ENCODE results near the gene IL18RAP.

The IL18RAP gene

GRCh38 chr2:102424754-102425153, 1.8 kb downstream of the IL18RAP start:
- no peak for DNase-seq

DNA sequence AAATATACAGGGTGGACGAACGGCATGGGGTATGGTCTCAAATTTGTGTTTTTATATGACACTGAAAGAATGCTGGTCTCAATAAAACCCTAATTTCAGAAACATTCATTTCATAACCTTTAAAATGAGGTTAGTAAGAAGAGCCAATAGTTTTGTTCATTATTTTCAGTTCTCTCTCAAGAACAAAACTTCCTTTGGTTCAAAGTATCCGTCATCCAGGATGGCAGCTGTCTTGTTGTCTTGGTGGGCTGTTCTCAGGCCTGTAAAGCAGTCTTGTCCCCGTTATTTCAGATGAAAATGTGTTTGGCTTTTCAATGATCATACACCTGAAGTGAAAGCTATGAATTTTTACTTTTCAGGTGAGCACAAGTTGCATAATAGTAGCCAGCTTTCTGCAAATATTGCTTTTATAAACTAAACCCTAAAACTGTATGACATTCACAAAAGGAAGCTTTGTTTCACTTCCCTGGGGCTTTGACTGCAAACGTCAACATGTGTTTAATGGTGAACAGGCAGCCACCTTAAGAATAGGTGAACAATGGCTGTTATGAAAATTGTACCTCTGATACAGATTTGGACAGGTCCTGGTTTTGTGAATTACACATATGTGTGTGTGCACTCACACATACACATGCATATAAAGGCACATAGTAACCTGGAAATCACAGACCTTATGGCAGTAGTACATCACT, 2.6 kb downstream of the IL18RAP start:
- no peak for DNase-seq

DNA sequence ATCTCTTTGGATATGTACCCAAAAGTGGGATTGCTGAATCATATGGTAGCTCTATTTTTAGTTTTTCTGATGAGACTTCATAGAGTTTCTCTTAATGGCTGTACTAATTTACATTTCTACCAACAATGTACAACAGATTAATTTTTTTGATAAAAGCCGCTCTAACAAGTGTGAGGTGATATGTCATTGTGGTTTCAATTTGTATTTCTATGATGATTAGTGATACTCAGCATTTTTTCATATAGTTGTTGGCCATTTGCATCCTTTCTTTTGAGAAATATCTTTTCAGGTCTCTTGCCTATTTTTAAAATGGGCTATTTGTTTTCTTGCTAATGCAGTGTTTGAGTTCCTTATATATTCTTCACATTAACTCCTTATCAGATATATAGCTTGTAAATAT, 4.3 kb downstream of the IL18RAP start:
- DNase-seq, result no peak

DNA sequence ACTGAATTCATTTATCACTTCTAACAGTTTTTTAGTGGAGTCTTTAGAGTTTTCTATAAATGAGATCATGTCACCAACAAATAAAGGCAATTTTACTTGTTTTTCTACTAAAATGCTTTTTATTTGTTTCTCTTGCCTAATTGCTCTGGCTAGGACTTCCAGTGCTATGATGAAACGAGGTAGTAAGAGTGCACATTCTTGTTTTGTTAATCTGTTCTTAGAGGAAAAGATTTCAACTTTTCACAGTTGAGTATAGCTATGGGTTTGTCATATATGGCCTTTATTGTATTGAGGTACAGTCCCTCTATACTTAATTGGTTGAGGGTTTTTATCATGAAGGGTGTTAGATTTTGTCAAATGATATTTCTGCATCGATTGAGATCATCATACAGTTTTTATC, 5.6 kb downstream of the IL18RAP start:
- DNase-seq, result no peak

GRCh38 chr2:102432386-102432785, 9.4 kb downstream of the IL18RAP start:
- DNase-seq, result no peak

DNA sequence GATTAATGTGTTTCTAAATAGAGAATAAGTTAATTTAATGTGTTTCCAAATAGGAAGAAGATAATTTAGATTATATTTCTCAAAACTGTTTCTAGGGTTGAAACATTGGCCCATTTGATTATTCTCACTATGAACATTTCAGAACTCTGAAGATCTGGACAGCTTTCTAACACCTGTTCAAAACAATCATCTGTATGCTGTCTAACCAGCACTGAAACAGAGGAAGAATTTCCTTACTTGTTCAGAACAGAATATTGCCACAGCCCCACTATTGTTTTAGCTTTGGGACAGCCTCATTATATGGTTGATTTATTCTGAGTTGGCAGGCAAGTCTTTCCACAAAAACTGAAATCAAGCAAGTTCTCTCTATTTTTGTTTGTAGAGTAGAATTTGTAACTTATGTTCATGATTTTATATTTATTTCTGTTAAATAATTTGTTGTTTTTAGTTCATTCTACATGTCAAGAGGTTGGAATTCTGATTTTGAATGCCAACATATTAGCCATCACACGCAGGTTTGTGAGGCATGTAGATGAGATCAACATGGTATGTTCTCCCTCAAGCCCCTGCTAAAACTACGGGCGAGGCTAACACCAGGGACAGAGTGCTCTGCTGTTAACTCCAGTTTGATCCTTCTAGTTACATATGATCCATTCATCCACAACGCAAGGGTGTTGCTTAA, 11.2 kb downstream of the IL18RAP start:
- no peak for DNase-seq

DNA sequence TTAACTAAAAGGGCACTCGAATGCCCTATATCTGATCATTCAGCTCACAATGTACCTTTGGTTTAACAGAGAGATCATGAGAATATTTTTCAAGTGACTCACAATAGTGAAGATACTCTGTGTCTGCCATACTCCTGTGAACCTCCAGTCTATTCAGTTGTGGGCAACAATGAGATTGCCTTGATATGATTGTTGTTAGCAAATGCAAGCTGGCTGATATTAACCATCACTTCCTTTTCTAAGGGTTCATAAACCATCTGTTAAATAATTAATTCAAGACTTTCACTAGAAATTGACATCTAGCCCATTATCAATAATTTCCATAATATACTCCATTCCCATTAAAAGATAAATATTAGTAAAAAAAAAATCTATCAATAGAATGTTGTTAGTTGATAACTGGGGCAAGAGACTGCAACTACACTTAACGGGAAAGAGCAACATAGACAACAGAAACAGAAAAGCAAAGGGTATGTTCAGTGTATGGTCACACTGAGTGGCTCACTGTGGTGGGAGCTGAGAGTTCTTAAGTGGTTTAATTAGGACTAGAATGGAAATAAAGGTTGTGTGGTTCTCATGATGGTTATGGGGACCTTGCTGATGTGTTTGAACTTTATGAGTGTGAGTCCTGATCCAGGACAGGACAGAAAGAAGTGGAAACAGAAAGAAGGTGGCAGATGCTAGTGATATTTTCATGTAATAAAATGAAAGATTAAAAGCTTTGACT, 11.9 kb downstream of the IL18RAP start:
- no peak for DNase-seq

GRCh38 chr2:102435741-102436140, 12.8 kb downstream of the IL18RAP start:
- DNase-seq, result peak in 1 of 2 donors; percentile 20

- DNase-seq, result peak in 1 of 2 donors; percentile 19
Observed at GRCh38 chr2:102436323-102436722, 13.4 kb downstream of the IL18RAP start.

GRCh38 chr2:102437122-102437521, 14.2 kb downstream of the IL18RAP start:
- no peak for DNase-seq

- no peak for DNase-seq
Observed at GRCh38 chr2:102438111-102438510, 15.2 kb downstream of the IL18RAP start.

- DNase-seq, result peak in 1 of 2 donors; percentile 16
Observed at GRCh38 chr2:102438578-102438977, 15.6 kb downstream of the IL18RAP start.

GRCh38 chr2:102439065-102439695, 16.2 kb downstream of the IL18RAP start:
- DNase-seq, result no peak

DNA sequence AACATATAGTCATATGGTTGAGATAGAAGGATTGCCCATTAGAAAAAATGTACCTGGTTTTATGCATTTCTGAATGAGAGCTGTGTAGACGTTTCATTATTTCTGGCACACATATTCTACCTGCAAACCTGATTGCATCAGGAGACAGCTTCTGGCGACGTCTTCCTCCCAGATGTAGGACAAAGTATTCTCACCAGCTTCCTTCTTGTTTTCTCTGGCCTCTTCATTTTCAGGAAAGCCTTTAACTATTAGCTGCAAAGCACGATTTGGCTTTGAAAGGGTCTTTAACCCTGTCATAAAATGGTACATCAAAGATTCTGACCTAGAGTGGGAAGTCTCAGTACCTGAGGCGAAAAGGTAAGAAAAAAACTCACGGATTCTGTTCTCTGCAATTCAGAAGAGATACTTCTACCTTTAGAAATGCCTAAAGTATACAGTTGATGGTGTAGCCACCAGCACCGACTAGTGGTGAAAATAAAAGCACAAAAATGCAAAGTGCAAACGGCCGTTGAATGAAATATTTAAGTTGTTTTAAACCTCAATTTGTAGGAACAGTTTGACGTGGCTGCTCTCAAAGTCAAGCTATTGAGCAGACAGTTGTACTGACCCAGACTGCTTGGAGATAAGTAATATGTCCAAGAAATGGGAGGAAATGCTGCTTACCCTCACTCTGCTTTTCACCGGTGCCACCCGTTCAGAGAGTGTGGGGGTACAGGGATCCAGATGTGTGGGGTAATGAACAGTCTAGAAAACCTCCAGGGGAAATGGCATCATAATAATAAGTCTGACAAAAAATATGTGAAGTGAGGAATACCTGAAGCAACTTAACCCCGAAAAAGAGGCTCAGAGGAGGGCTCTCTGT, 20.2 kb downstream of the IL18RAP start:
- DNase-seq, result peak; percentile 56 to 61

DNA sequence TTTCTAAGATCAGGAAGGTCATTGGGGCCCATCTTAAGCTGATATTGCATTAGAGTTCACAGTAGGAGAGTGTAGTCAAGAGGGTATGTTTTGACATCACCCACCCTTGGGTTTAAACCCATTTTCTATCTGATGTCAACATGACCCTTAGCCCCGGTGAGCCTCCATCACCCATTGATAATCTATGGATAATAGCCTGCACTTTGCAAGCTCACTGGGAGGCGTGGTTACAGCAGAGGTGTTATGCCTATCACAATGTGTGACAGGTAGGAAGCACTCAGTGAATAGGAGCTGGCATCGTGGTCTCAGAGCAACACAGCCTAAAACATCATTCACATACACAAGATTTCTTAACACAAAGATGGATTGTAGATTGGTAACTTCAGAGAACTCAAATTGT, 21.3 kb downstream of the IL18RAP start:
- no peak for DNase-seq

- no peak for DNase-seq
Observed at GRCh38 chr2:102446936-102447335, 24.0 kb downstream of the IL18RAP start.

- DNase-seq, result peak; percentile 59 to 70
Observed at GRCh38 chr2:102449370-102449974, 26.5 kb downstream of the IL18RAP start.

GRCh38 chr2:102451968-102452367, 29.0 kb downstream of the IL18RAP start:
- no peak for DNase-seq

DNA sequence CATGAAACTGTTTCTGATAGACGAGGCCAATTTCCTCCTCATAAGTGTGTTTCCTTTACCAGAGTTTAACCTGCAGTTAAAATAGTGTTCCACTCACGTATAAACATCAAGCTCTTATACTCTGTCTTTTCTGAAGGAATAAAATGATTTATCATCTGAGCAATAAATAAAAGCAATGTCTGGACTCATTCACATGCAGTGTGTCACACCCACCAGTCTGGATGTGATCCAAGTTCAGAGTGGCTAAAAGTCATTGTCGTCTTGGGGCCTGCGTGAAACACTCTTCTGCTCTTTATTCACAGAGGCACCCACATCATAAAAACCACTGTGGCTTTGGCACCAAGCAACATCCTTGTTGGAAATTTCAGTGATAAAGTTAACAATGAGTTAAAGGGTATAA, 30.5 kb downstream of the IL18RAP start:
- no peak for DNase-seq

DNA sequence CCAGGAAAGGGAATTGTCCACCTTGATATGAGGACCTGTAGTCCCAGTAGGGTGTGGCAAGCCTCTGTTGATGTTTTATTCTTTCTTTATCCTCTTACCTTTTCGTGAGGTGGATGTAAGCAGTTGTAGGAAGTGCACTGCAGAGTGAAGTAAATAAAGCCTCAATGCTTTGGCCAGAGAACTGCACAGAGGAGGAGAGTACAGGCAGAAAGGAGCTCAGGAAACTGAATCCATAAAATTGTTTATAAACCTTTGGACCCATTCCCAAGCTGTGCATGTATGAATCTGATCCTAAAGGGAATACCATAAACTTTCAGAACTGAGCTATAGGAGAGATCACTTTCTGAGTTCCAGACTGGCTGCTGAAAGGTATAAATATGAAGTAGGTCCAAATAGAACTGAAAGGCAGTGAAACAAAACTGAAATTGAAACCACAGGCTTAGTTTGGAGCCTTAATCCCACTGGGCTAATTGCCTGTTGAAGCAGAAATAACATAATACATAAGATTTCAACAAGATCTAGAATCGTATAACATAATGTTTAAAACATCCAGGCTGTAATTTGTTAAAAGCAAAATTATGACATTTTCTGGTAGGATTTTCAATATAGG, 32.2 kb downstream of the IL18RAP start:
- no peak for DNase-seq

DNA sequence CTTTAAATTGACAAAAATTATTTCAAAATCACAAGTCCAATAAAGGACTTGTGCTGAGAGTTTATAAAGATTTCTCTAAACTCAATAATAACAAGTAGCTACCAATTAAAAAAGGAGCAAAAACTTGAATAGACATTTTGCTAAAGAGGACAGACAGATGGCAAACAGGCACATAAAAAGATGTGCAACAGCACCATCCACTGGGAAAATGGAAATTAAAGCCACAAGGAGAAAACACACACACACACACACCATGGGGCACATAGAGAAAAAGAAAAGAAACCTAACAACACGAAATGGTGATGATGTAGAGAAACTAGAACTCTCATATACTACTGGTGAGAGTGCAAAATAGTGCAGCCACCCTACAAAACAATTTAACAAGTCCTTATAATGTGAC, 37.5 kb downstream of the IL18RAP start:
- DNase-seq, result no peak

Data from inflammatory macrophage (primary cell).